Stomach smooth muscle (tissue), 2 donors: ENCODE data around the gene STRADB.

Source experiments
- H3K27ac ChIP-seq: one replicate; pipeline ENCODE4 v1.7.0; 2013; ENCODE audit warnings: mild to moderate bottlenecking, low read length, inconsistent platforms
- H3K27me3 ChIP-seq, 2 donors: one replicate each; pipeline ENCODE4 v1.7.0; 2013; ENCODE audit warnings: low read length in 2 of 2; ENCODE audit not compliant: insufficient read depth in 2 of 2, control insufficient read depth in 1 of 2
- H3K36me3 ChIP-seq, 2 donors: one replicate each; pipeline ENCODE4 v1.7.0; 2013; ENCODE audit warnings: low read length in 2 of 2; ENCODE audit not compliant: control insufficient read depth in 2 of 2, insufficient read depth in 2 of 2
- H3K4me1 ChIP-seq: one replicate; pipeline ENCODE4 v1.7.0; 2013; ENCODE audit warnings: low read length; ENCODE audit not compliant: control insufficient read depth, insufficient read depth
- H3K4me3 ChIP-seq, 2 donors: one replicate each; pipeline ENCODE4 v1.7.0; 2013; ENCODE audit warnings: low read length in 2 of 2
- H3K9ac ChIP-seq, 2 donors: one replicate each; pipeline ENCODE4 v1.7.0; 2013; ENCODE audit warnings: low read length in 2 of 2, mild to moderate bottlenecking in 1 of 2
- H3K9me3 ChIP-seq, 2 donors: one replicate each; pipeline ENCODE4 v1.7.0; 2013; ENCODE audit warnings: low read length in 2 of 2; ENCODE audit not compliant: control insufficient read depth in 2 of 2
- donor health status: healthy.
- donor health status: Pancreatic carcinoma.

STRADB gene

GRCh38 chr2:201448061-201448460 lies 3.5 kb upstream of the STRADB start:
- no peaks in the 10 kb centered on the region for H3K36me3 ChIP-seq
- H3K27me3 ChIP-seq, result no peaks in the 10 kb centered on the region
- no peak overlapping the region for H3K27ac ChIP-seq
- no peak overlapping the region for H3K9ac ChIP-seq
- H3K9me3 ChIP-seq, result no peaks in the 10 kb centered on the region
- peaks cover 5% of the 10 kb centered on the region for H3K4me1 ChIP-seq
- H3K4me3 ChIP-seq, result no peak overlapping the region

GRCh38 chr2:201448701-201449100 lies 2.8 kb upstream of the STRADB start:
- Histone ChIP-seq H3K9me3 (no peaks in the 10 kb centered on the region), H3K4me3 (no peak overlapping the region), H3K27me3 (no peaks in the 10 kb centered on the region), H3K27ac (no peak overlapping the region), H3K9ac (no peak overlapping the region), H3K36me3 (no peaks in the 10 kb centered on the region), H3K4me1 (peaks cover 5% of the 10 kb centered on the region)

- Histone ChIP-seq H3K27me3 (no peaks in the 10 kb centered on the region), H3K9me3 (no peaks in the 10 kb centered on the region), H3K36me3 (no peaks in the 10 kb centered on the region), H3K4me3 (peak overlapping the region; percentile 67 to 92), H3K4me1 (peaks cover 5% of the 10 kb centered on the region), H3K9ac (peak overlapping the region; percentile 80 to 84), H3K27ac (peak overlapping the region; percentile 56)
Measured at GRCh38 chr2:201450954-201451291, 617 bp upstream of the STRADB start.

- peak overlapping the region; percentile 67 to 92 for H3K4me3 ChIP-seq
- H3K36me3 ChIP-seq, result peaks cover 0 to 4% of the 10 kb centered on the region in 2 donors
- peak overlapping the region; percentile 48 to 60 for H3K9ac ChIP-seq
- peak overlapping the region; percentile 20 for H3K27ac ChIP-seq
- H3K9me3 ChIP-seq, result no peaks in the 10 kb centered on the region
- peaks cover 5% of the 10 kb centered on the region for H3K4me1 ChIP-seq
- H3K27me3 ChIP-seq, result no peaks in the 10 kb centered on the region
Measured at GRCh38 chr2:201452058-201452921, 750 bp downstream of the STRADB start.

- Histone ChIP-seq H3K27ac (no peak overlapping the region), H3K9me3 (no peaks in the 10 kb centered on the region), H3K36me3 (peaks cover 0 to 4% of the 10 kb centered on the region in 2 donors), H3K4me3 (peak overlapping the region; percentile 67 to 92), H3K27me3 (no peaks in the 10 kb centered on the region), H3K9ac (no peak overlapping the region), H3K4me1 (peaks cover 5% of the 10 kb centered on the region)
Measured at GRCh38 chr2:201452922-201453643, 1.5 kb downstream of the STRADB start.

- Histone ChIP-seq H3K9ac (no peak overlapping the region), H3K4me3 (no peak overlapping the region), H3K36me3 (peaks cover 9 to 28% of the 10 kb centered on the region in 2 donors), H3K9me3 (no peaks in the 10 kb centered on the region), H3K27me3 (no peaks in the 10 kb centered on the region), H3K4me1 (no peaks in the 10 kb centered on the region), H3K27ac (no peak overlapping the region)
Measured at GRCh38 chr2:201458381-201458780, 6.8 kb downstream of the STRADB start.

GRCh38 chr2:201460532-201460931 lies 9.0 kb downstream of the STRADB start:
- H3K36me3 ChIP-seq, result peaks cover 20 to 45% of the 10 kb centered on the region in 2 donors
- H3K4me1 ChIP-seq, result peaks cover 2% of the 10 kb centered on the region
- H3K9ac ChIP-seq, result no peak overlapping the region

GRCh38 chr2:201464547-201464946 lies 13.0 kb downstream of the STRADB start:
- H3K4me3 ChIP-seq, result no peak overlapping the region
- peaks cover 9% of the 10 kb centered on the region for H3K4me1 ChIP-seq
- no peaks in the 10 kb centered on the region for H3K9me3 ChIP-seq
- H3K9ac ChIP-seq, result no peak overlapping the region
- peaks cover 11 to 38% of the 10 kb centered on the region in 2 donors for H3K36me3 ChIP-seq
- H3K27me3 ChIP-seq, result no peaks in the 10 kb centered on the region
- H3K27ac ChIP-seq, result no peak overlapping the region

More at GRCh38 chr2:201460532-201460931, 9.0 kb downstream of the STRADB start:
- Histone ChIP-seq H3K4me3 (no peak overlapping the region), H3K9me3 (no peaks in the 10 kb centered on the region), H3K27ac (no peak overlapping the region), H3K27me3 (no peaks in the 10 kb centered on the region)

GRCh38 chr2:201465524-201465971 lies 14.0 kb downstream of the STRADB start:
- no peak overlapping the region for H3K4me3 ChIP-seq
- peaks cover 15 to 42% of the 10 kb centered on the region in 2 donors for H3K36me3 ChIP-seq
- H3K27ac ChIP-seq, result peak overlapping the region; percentile 13

GRCh38 chr2:201466050-201466675 lies 14.6 kb downstream of the STRADB start:
- H3K9ac ChIP-seq, result peak overlapping the region in 1 of 2 donors; percentile 33
- no peaks in the 10 kb centered on the region for H3K27me3 ChIP-seq
- H3K4me3 ChIP-seq, result no peak overlapping the region
- peaks cover 9% of the 10 kb centered on the region for H3K4me1 ChIP-seq
- H3K36me3 ChIP-seq, result peaks cover 16 to 46% of the 10 kb centered on the region in 2 donors
- H3K27ac ChIP-seq, result peak overlapping the region; percentile 13
- no peaks in the 10 kb centered on the region for H3K9me3 ChIP-seq

More at GRCh38 chr2:201465524-201465971, 14.0 kb downstream of the STRADB start:
- no peaks in the 10 kb centered on the region for H3K27me3 ChIP-seq
- no peaks in the 10 kb centered on the region for H3K9me3 ChIP-seq
- peaks cover 9% of the 10 kb centered on the region for H3K4me1 ChIP-seq
- H3K9ac ChIP-seq, result peak overlapping the region in 1 of 2 donors; percentile 33
